IMR-90 (cell line): Measurements from ENCODE around the gene CLDN15. TPM values are rescaled to one million over a fixed set of nuclear protein-coding genes. Genes with fewer than 3 reads are reported as not detected.
A peak's percentile ranks its signal among the peaks of the same experiment; 100 is the strongest.

Experiments used
- ATAC-seq: fragments of 200-7000 bp; cut with Tn5 transposase; 2 replicates; pipeline ENCODE4 v1.9.1; 2020; ENCODE audit warnings: low read depth, mild to moderate bottlenecking, moderate library complexity
- BruUV-seq: library from RNA; stranded (reverse); fragments of 400-500 nt; replicated peaks from 2 replicates; lab custom pipeline; 2021; lab: Mats Ljungman, UMichigan
- CTCF ChIA-PET: fragments of 300-600 bp; formaldehyde crosslinking; extraction: SDS; loops from one replicate; lab custom pipeline; 2021; ENCODE audit warnings: antibody characterized with exemption; lab: Yijun Ruan, JAX
- POLR2A ChIA-PET: fragments of 300-600 bp; sonication (Branson Sonifier 250); formaldehyde crosslinking; loops from one replicate; lab custom pipeline; 2022; ENCODE audit warnings: antibody characterized with exemption; ENCODE audit not compliant: unreplicated experiment; lab: Charles Lee
- DNase-seq: peaks from one replicate; pipeline ENCODE4 v3.0.0; 2013
- H2AFZ ChIP-seq: replicated peaks from 2 replicates; pipeline ENCODE3; 2013; ENCODE audit warnings: low read length, mild to moderate bottlenecking; ENCODE audit not compliant: poor library complexity
- H2AK5ac ChIP-seq: 2 replicates; pipeline ENCODE4 v1.6.1; 2013; ENCODE audit warnings: low read depth, low read length, inconsistent platforms
- H2AK9ac ChIP-seq: replicated peaks from 2 replicates; pipeline ENCODE3; 2013; ENCODE audit warnings: mild to moderate bottlenecking, low read depth, low read length, moderate library complexity; ENCODE audit not compliant: poor library complexity
- H2BK120ac ChIP-seq: 2 replicates; pipeline ENCODE4 v1.6.1; 2013; ENCODE audit warnings: low read depth, low read length, inconsistent platforms
- H2BK15ac ChIP-seq: 3 replicates; pipeline ENCODE4 v1.6.1; 2013; ENCODE audit warnings: low read depth, low read length, inconsistent platforms
- H2BK20ac ChIP-seq: 2 replicates; pipeline ENCODE4 v1.6.1; 2013; ENCODE audit warnings: low read depth, mild to moderate bottlenecking, inconsistent platforms, low read length, moderate library complexity
- H2BK5ac ChIP-seq: 2 replicates; pipeline ENCODE4 v1.6.1; 2013; ENCODE audit warnings: mild to moderate bottlenecking, low read depth, low read length, inconsistent platforms; ENCODE audit not compliant: poor library complexity, severe bottlenecking
- H3K14ac ChIP-seq: replicated peaks from 2 replicates; pipeline ENCODE4 v1.6.1; 2013; ENCODE audit warnings: low read depth, low read length, inconsistent platforms
- H3K18ac ChIP-seq: 2 replicates; pipeline ENCODE4 v1.6.1; 2013; ENCODE audit warnings: low read depth, low read length, control low read depth
- H3K23ac ChIP-seq: 2 replicates; pipeline ENCODE4 v1.6.1; 2013; ENCODE audit warnings: low read depth, low read length, inconsistent platforms
- H3K27ac ChIP-seq: 2 replicates; pipeline ENCODE4 v1.5.1; 2013; ENCODE audit warnings: mild to moderate bottlenecking, control low read depth, low read length; ENCODE audit not compliant: insufficient read depth
- H3K27me3 ChIP-seq: 2 replicates; pipeline ENCODE4 v1.6.1; 2013; ENCODE audit warnings: low read length; ENCODE audit not compliant: control insufficient read depth, insufficient read depth
- H3K36me3 ChIP-seq: 2 replicates; pipeline ENCODE4 v1.6.1; 2013; ENCODE audit warnings: low read length, mixed read lengths; ENCODE audit not compliant: control insufficient read depth, insufficient read depth
- H3K4ac ChIP-seq: 2 replicates; pipeline ENCODE4 v1.6.1; 2013; ENCODE audit warnings: low read depth, low read length, inconsistent platforms
- H3K4me1 ChIP-seq: 2 replicates; pipeline ENCODE4 v1.6.1; 2013; ENCODE audit warnings: low read length, mixed read lengths; ENCODE audit not compliant: control insufficient read depth, insufficient read depth
- H3K4me2 ChIP-seq: 2 replicates; pipeline ENCODE4 v1.6.1; 2013; ENCODE audit warnings: low read depth, mild to moderate bottlenecking, control low read depth, low read length, moderate library complexity
- H3K4me3 ChIP-seq: 2 replicates; pipeline ENCODE4 v1.5.1; 2013; ENCODE audit warnings: low read depth, mild to moderate bottlenecking, control low read depth, low read length, moderate library complexity; ENCODE audit not compliant: insufficient read depth
- H3K56ac ChIP-seq: 2 replicates; pipeline ENCODE4 v1.6.1; 2013; ENCODE audit warnings: low read length, inconsistent platforms; ENCODE audit not compliant: insufficient read depth; ENCODE audit errors: extremely low read depth
- H3K79me1 ChIP-seq, 2 experiments: 2 replicates each; pipeline ENCODE4 v1.6.1; 2013; ENCODE audit warnings: low read length in 2 of 2, inconsistent platforms in 1 of 2, low read depth in 1 of 2
- H3K9ac ChIP-seq: 2 replicates; pipeline ENCODE4 v1.6.1; 2013; ENCODE audit warnings: low read depth, low read length, control low read depth
- H3K9me1 ChIP-seq: 2 replicates; pipeline ENCODE4 v1.6.1; 2013; ENCODE audit warnings: low read length, inconsistent platforms; ENCODE audit not compliant: insufficient read depth
- H3K9me3 ChIP-seq: 2 replicates; pipeline ENCODE4 v1.6.1; 2013; ENCODE audit warnings: low read length; ENCODE audit not compliant: control insufficient read depth, insufficient read depth
- H4K20me1 ChIP-seq: 2 replicates; pipeline ENCODE4 v1.6.1; 2013; ENCODE audit warnings: low read length, inconsistent platforms; ENCODE audit not compliant: insufficient read depth
- H4K5ac ChIP-seq: 2 replicates; pipeline ENCODE4 v1.6.1; 2013; ENCODE audit warnings: mild to moderate bottlenecking, low read depth, low read length, control low read depth
- H4K8ac ChIP-seq, 2 experiments: 2 replicates each; pipeline ENCODE4 v1.6.1; 2013; ENCODE audit warnings: low read depth in 2 of 2, low read length in 2 of 2, control low read depth in 1 of 2, inconsistent platforms in 1 of 2
- H4K91ac ChIP-seq: 2 replicates; pipeline ENCODE4 v1.6.1; 2013; ENCODE audit warnings: low read depth, low read length, inconsistent platforms; ENCODE audit not compliant: insufficient read depth
- RFX5 ChIP-seq: IDR thresholded peaks from 2 replicates; pipeline ENCODE4 v1.8.0; 2012; ENCODE audit warnings: low read depth, mild to moderate bottlenecking, low read length, moderate library complexity
- USF2 ChIP-seq: fragments of 150-350 bp; IDR thresholded peaks from 2 replicates; pipeline ENCODE4 v1.6.1; 2017; ENCODE audit warnings: mild to moderate bottlenecking, antibody characterized with exemption, low read length, low read depth
- WGBS, 2 experiments: methylation state at CpG; one replicate each; pipeline versions ENCODE4 v1.1.5 to v1.1.7; 2013; ENCODE audit warnings: missing lambda C conversion rate in 2 of 2; ENCODE audit not compliant: insufficient read length in 1 of 2; ENCODE audit errors: extremely low coverage in 2 of 2; 5-methylcytosine and 5-hydroxymethylcytosine counted together
- dilution Hi-C: fragments of 300-500 bp; cut with HindIII; formaldehyde crosslinking; loops from one replicate; pipeline ENCODE4 v1.14.3; 2018; ENCODE audit warnings: low sequenced_read_pairs; ENCODE audit not compliant: unreplicated experiment
- in situ Hi-C: fragments of 300-500 bp; cut with MboI; formaldehyde crosslinking; loops from 3 replicates; pipeline ENCODE4 v1.14.3; 2019; ENCODE audit warnings: low sequenced_read_pairs, inconsistent platforms, mixed read lengths
- intact Hi-C: fragments of 100-400 bp; cut with micrococcal nuclease; formaldehyde crosslinking; loops from 2 replicates; pipeline ENCODE4 v1.10.0; 2022
- polyA plus RNA-seq, 3 experiments: library from polyadenylated mRNA; depleted of rRNA; stranded (reverse); fragments of >200 nt; gene quantifications; 2 replicates each; pipeline ENCODE4 v1.2.3, GENCODE V29; 2012; ENCODE audit warnings: low replicate concordance in 1 of 3
- total RNA-seq: library from RNA; depleted of rRNA; stranded (reverse); fragments of >200 nt; gene quantifications from 2 replicates; pipeline ENCODE4 v1.2.3, GENCODE V29; 2012

Gene CLDN15
- total and polyA plus RNA-seq, 2 of the 4 experiments (the other 2 are of a cell fraction) = 0.72 to 5.4 TPM

GRCh38 chr7:101245147-101245668 lies 7.6 kb upstream of the CLDN15 start:
- H3K27ac ChIP-seq = peak overlapping the region; percentile 66
- H3K27me3 ChIP-seq = no peaks in the 10 kb centered on the region
- H2BK15ac ChIP-seq = no peak overlapping the region; the same call in 2 of the 3 replicates
- intact Hi-C loops (loop anchor here (2.0 kb wide), 1 partner anchor 26 kb away; the partner anchor contains the start of gene ZNHIT1), in situ Hi-C loops (no loop called here), dilution Hi-C loops (no loop called here)
- TF ChIP-seq USF2 = peak; percentile 37; the same call in 1 of the 2 replicates
- no peak for TF ChIP-seq RFX5
- peak overlapping the region; percentile 93 for H3K4me2 ChIP-seq
- peaks cover 24 to 56% of the 10 kb centered on the region in 2 experiments for H3K79me1 ChIP-seq
- peak overlapping the region; percentile 88 for H4K91ac ChIP-seq
- no peaks in the 10 kb centered on the region for H3K9me3 ChIP-seq
- ATAC-seq = no peak
- 0 out of 2 replicates have a peak overlapping the region, but pooled peaks have one; percentile 60 for H3K23ac ChIP-seq
- peak overlapping the region; percentile 85 for H3K9ac ChIP-seq
- WGBS, 2 experiments = 30% methylated on average over 2 of the region's 32 CpGs; no CpG with 5 or more reads in 1 of the 2 experiments
- DNase-seq = no peak
- H2BK20ac ChIP-seq = no peak overlapping the region
- POLR2A ChIA-PET = no interaction called here
- H2AK9ac ChIP-seq = peak overlapping the region; percentile 98
- H3K56ac ChIP-seq = peak overlapping the region; percentile 60; the same call in 1 of the 2 replicates
- H3K9me1 ChIP-seq = no peaks in the 10 kb centered on the region
- H3K4me1 ChIP-seq = peaks cover 5% of the 10 kb centered on the region; the same call in 1 of the 2 replicates
- H3K18ac ChIP-seq = no peak overlapping the region
- CTCF ChIA-PET = no interaction called here
- H2BK120ac ChIP-seq = no peak overlapping the region
- peak overlapping the region; percentile 73 for H3K4me3 ChIP-seq
- H4K5ac ChIP-seq = peak overlapping the region; percentile 69
- peak overlapping the region; percentile 84 for H3K4ac ChIP-seq
- no peak overlapping the region for H2BK5ac ChIP-seq
- peak overlapping the region; percentile 100 for H2AFZ ChIP-seq
- BruUV-seq = no TSS peak
- peaks cover 15% of the 10 kb centered on the region for H4K20me1 ChIP-seq
- peaks cover 14% of the 10 kb centered on the region for H3K36me3 ChIP-seq
- peak overlapping the region; percentile 98 for H3K14ac ChIP-seq
- peak overlapping the region; percentile 87 for H2AK5ac ChIP-seq
- peak overlapping the region; percentile 97 to 98 for H4K8ac ChIP-seq
